ENCODE measurements around the gene OCA2. TPM values are rescaled to one million over a fixed set of nuclear protein-coding genes. Genes with fewer than 3 reads are reported as not detected.

Gene OCA2
- total and polyA plus RNA-seq, 2 of the 8 experiments (the other 6 are each of a cell fraction or from before 2014, with no cell fraction given) = 0.20 TPM

- no peak for TF ChIP-seq CTCF (IDR thresholded peaks at IDR 0.05; ENCODE audit: control extremely low read depth in 1 of 3, insufficient read depth in 1 of 3, low read depth in 1 of 3, low read length in 3 of 3)
- TF ChIP-seq CEBPB (IDR thresholded peaks at IDR 0.05; ENCODE audit: low read depth, low read length) = no peak
- TF ChIP-seq YY1 (IDR thresholded peaks at IDR 0.05; ENCODE audit: low read depth, low read length) = no peak
- TF ChIP-seq TBP (IDR thresholded peaks at IDR 0.05; ENCODE audit: low read depth, low read length) = no peak
- TF ChIP-seq BRCA1 (IDR thresholded peaks at IDR 0.05; ENCODE audit: low read depth, low read length) = no peak
- no peak for TF ChIP-seq EZH2 (IDR thresholded peaks at IDR 0.05; ENCODE audit: low read depth, low read length, severe bottlenecking)
- TF ChIP-seq E2F6 (IDR thresholded peaks at IDR 0.05) = no peak
Observed at GRCh38 chr15:27741226-27741860, 357.8 kb downstream of the OCA2 start (continued).

Data from H1 (cell line).